Fibroblast of pulmonary artery (primary cell): ENCODE data around the gene MAPK4.
A peak's percentile ranks its signal among the peaks of the same experiment; 100 is the strongest.

Source experiments
- DNase-seq: peaks from one replicate; pipeline ENCODE4 v3.0.0-alpha.2; 2010; ENCODE audit warnings: low read depth
- H3K4me3 ChIP-seq: replicated peaks from 2 replicates; pipeline ENCODE4 v1.5.1; 2011; ENCODE audit warnings: low read depth, mild to moderate bottlenecking, control low read depth, low read length, moderate library complexity
- CTCF ChIP-seq: IDR thresholded peaks from 2 replicates; pipeline ENCODE4 v1.5.1; 2011; ENCODE audit warnings: mild to moderate bottlenecking, control low read depth, low read length, inconsistent platforms; ENCODE audit errors: missing control alignments

Gene MAPK4

GRCh38 chr18:50579061-50579774, 19.3 kb downstream of the MAPK4 start:
- H3K4me3 ChIP-seq, result no peak overlapping the region
- DNase-seq, result no peak

GRCh38 chr18:50581517-50581916, 21.6 kb downstream of the MAPK4 start:
- TF ChIP-seq CTCF, result no peak

More at GRCh38 chr18:50579061-50579774, 19.3 kb downstream of the MAPK4 start:
- TF ChIP-seq CTCF, result no peak

GRCh38 chr18:50582500-50582899, 22.6 kb downstream of the MAPK4 start:
- no peak for TF ChIP-seq CTCF
- DNase-seq, result no peak
- no peak overlapping the region for H3K4me3 ChIP-seq

More at GRCh38 chr18:50581517-50581916, 21.6 kb downstream of the MAPK4 start:
- no peak for DNase-seq
- no peak overlapping the region for H3K4me3 ChIP-seq

- TF ChIP-seq CTCF, result peak; percentile 27
- no peak for DNase-seq
These were observed 26.8 kb downstream of the MAPK4 start for GRCh38 chr18:50586710-50587109.

GRCh38 chr18:50590593-50590992, 30.7 kb downstream of the MAPK4 start:
- no peak for TF ChIP-seq CTCF
- no peak for DNase-seq

More at GRCh38 chr18:50586710-50587109, 26.8 kb downstream of the MAPK4 start:
- no peak overlapping the region for H3K4me3 ChIP-seq

GRCh38 chr18:50594012-50594411, 34.1 kb downstream of the MAPK4 start:
- no peak for TF ChIP-seq CTCF
- DNase-seq, result no peak
- H3K4me3 ChIP-seq, result no peak overlapping the region

More at GRCh38 chr18:50590593-50590992, 30.7 kb downstream of the MAPK4 start:
- H3K4me3 ChIP-seq, result no peak overlapping the region

- H3K4me3 ChIP-seq, result no peak overlapping the region
- TF ChIP-seq CTCF, result no peak
- no peak for DNase-seq
These were observed 35.1 kb downstream of the MAPK4 start for GRCh38 chr18:50594942-50595341.
